CMK (cell line): Measurements from ENCODE around the gene TBC1D22A.
A peak's percentile ranks its signal among the peaks of the same experiment; 100 is the strongest.

Source experiments
- DNase-seq: peaks from one replicate; pipeline ENCODE4 v3.0.0-alpha.2; 2010; ENCODE audit warnings: low read depth

The TBC1D22A gene

GRCh38 chr22:47032956-47033647, 270.7 kb downstream of the TBC1D22A start:
- DNase-seq, result no peak

- DNase-seq, result no peak
Measured at GRCh38 chr22:47033648-47034000, 271.2 kb downstream of the TBC1D22A start.

GRCh38 chr22:47034076-47034808, 271.8 kb downstream of the TBC1D22A start:
- no peak for DNase-seq

- DNase-seq, result no peak
Measured at GRCh38 chr22:47034905-47035419, 272.5 kb downstream of the TBC1D22A start.

- no peak for DNase-seq
Measured at GRCh38 chr22:47035425-47035881, 273.0 kb downstream of the TBC1D22A start.

GRCh38 chr22:47036352-47036751, 273.9 kb downstream of the TBC1D22A start:
- no peak for DNase-seq

GRCh38 chr22:47036936-47037485, 274.6 kb downstream of the TBC1D22A start:
- no peak for DNase-seq

- DNase-seq, result no peak
Measured at GRCh38 chr22:47038206-47038835, 275.9 kb downstream of the TBC1D22A start.

- no peak for DNase-seq
Measured at GRCh38 chr22:47039356-47039755, 276.9 kb downstream of the TBC1D22A start.

- DNase-seq, result no peak
Measured at GRCh38 chr22:47040486-47041270, 278.2 kb downstream of the TBC1D22A start.

- no peak for DNase-seq
Measured at GRCh38 chr22:47041271-47042115, 279.0 kb downstream of the TBC1D22A start.

- DNase-seq, result no peak
Measured at GRCh38 chr22:47042116-47042825, 279.8 kb downstream of the TBC1D22A start.

- no peak for DNase-seq
Measured at GRCh38 chr22:47042861-47043496, 280.5 kb downstream of the TBC1D22A start.

- DNase-seq, result peak; percentile 26
Measured at GRCh38 chr22:47043835-47044721, 281.6 kb downstream of the TBC1D22A start.

- no peak for DNase-seq
Measured at GRCh38 chr22:47044722-47045535, 282.5 kb downstream of the TBC1D22A start.

GRCh38 chr22:47045691-47046410, 283.4 kb downstream of the TBC1D22A start:
- DNase-seq, result no peak
